Liver (tissue), 9 donors: Measurements from ENCODE around the gene RALGAPA2. TPM values are rescaled to one million over a fixed set of nuclear protein-coding genes. Genes with fewer than 3 reads are reported as not detected.
"Not testable (repeated sequence)": the region's sequence is repeated elsewhere in the genome, so short reads cannot be mapped to it uniquely, and the experiment has no call there.

Experiments used
- DNase-seq: peaks from one replicate; pipeline ENCODE4 v3.0.0-alpha.2; 2017; ENCODE audit warnings: low spot score
- H3K27ac ChIP-seq, 2 donors: one replicate each; pipeline ENCODE4 v1.7.0; 2013; ENCODE audit warnings: inconsistent platforms in 2 of 2, low read length in 2 of 2, control low read depth in 1 of 2, low read depth in 1 of 2, mild to moderate bottlenecking in 1 of 2
- H3K27me3 ChIP-seq, 4 donors: one replicate each; pipeline versions ENCODE4 v1.6.1 to v1.7.0; 2013; ENCODE audit warnings: low read length in 3 of 4, inconsistent platforms in 1 of 4, mild to moderate bottlenecking in 1 of 4, moderate library complexity in 1 of 4; ENCODE audit not compliant: control insufficient read depth in 4 of 4, insufficient read depth in 4 of 4
- H3K36me3 ChIP-seq, 4 donors: one replicate each; pipeline versions ENCODE4 v1.6.1 to v1.7.0; 2013; ENCODE audit warnings: low read length in 3 of 4, mild to moderate bottlenecking in 3 of 4, low read depth in 1 of 4, moderate library complexity in 1 of 4; ENCODE audit not compliant: control insufficient read depth in 4 of 4, insufficient read depth in 3 of 4
- H3K4me1 ChIP-seq, 4 donors: one replicate each; pipeline versions ENCODE4 v1.6.1 to v1.7.0; 2013; ENCODE audit warnings: low read length in 3 of 4, mild to moderate bottlenecking in 3 of 4, moderate library complexity in 1 of 4; ENCODE audit not compliant: control insufficient read depth in 4 of 4, insufficient read depth in 4 of 4
- H3K4me3 ChIP-seq, 3 donors: one replicate each; pipeline versions ENCODE4 v1.6.1 to v1.7.0; 2013; ENCODE audit warnings: low read length in 3 of 3, control low read depth in 1 of 3, low read depth in 1 of 3, mild to moderate bottlenecking in 1 of 3
- H3K9ac ChIP-seq, 2 donors: one replicate each; pipeline ENCODE4 v1.7.0; 2013; ENCODE audit warnings: low read length in 2 of 2, mild to moderate bottlenecking in 2 of 2, moderate library complexity in 2 of 2, control low read depth in 1 of 2, low read depth in 1 of 2
- H3K9me3 ChIP-seq, 4 donors: one replicate each; pipeline versions ENCODE4 v1.6.1 to v1.7.0; 2013; ENCODE audit warnings: low read length in 3 of 4; ENCODE audit not compliant: control insufficient read depth in 4 of 4
- ATF3 ChIP-seq: IDR thresholded peaks from 2 replicates; pipeline ENCODE4 v1.6.1; 2016; ENCODE audit warnings: antibody characterized with exemption
- CTCF ChIP-seq: fragments of 150-350 bp; IDR thresholded peaks from 2 replicates; pipeline ENCODE4 v1.5.1; 2017; ENCODE audit warnings: improper control_type of control experiment, low read depth, low read length; ENCODE audit not compliant: missing input control
- EGR1 ChIP-seq, 2 donors: IDR thresholded peaks; 2 replicates each; pipeline ENCODE4 v1.6.1; 2016 to 2018; ENCODE audit warnings: antibody characterized with exemption in 2 of 2, low read depth in 2 of 2
- FOXA1 ChIP-seq: IDR thresholded peaks from 2 replicates; pipeline ENCODE4 v1.6.1; 2016; ENCODE audit warnings: antibody characterized with exemption
- FOXA2 ChIP-seq: IDR thresholded peaks from 2 replicates; pipeline ENCODE4 v1.6.1; 2016; ENCODE audit warnings: antibody characterized with exemption
- GABPA ChIP-seq, 2 donors: IDR thresholded peaks in 1 of 2; conservative IDR thresholded peaks in 1 of 2; 2 replicates each; pipeline ENCODE4 v1.6.1; 2016; ENCODE audit warnings: antibody characterized with exemption in 2 of 2, mild to moderate bottlenecking in 1 of 2, moderate library complexity in 1 of 2
- HNF4A ChIP-seq, 2 donors: conservative IDR thresholded peaks; 2 replicates each; pipeline ENCODE4 v1.6.1; 2016; ENCODE audit warnings: antibody characterized with exemption in 2 of 2, mild to moderate bottlenecking in 2 of 2
- HNF4G ChIP-seq: IDR thresholded peaks from 2 replicates; pipeline ENCODE4 v1.6.1; 2016; ENCODE audit warnings: antibody characterized with exemption
- JUND ChIP-seq, 2 donors: IDR thresholded peaks; 2 replicates each; pipeline ENCODE4 v1.6.1; 2016; ENCODE audit warnings: antibody characterized with exemption in 2 of 2
- MAX ChIP-seq: IDR thresholded peaks from 2 replicates; pipeline ENCODE4 v1.6.1; 2016; ENCODE audit warnings: antibody characterized with exemption
- NR2F2 ChIP-seq: IDR thresholded peaks from 2 replicates; pipeline ENCODE4 v1.6.1; 2016; ENCODE audit warnings: antibody characterized with exemption
- RAD21 ChIP-seq, 2 donors: IDR thresholded peaks; 2 replicates each; pipeline ENCODE4 v1.6.1; 2016; ENCODE audit warnings: antibody characterized with exemption in 2 of 2, mild to moderate bottlenecking in 2 of 2
- REST ChIP-seq: IDR thresholded peaks from 2 replicates; pipeline ENCODE4 v1.6.1; 2016; ENCODE audit warnings: antibody characterized with exemption, mild to moderate bottlenecking
- RXRA ChIP-seq, 2 donors: IDR thresholded peaks; 2 replicates each; pipeline ENCODE4 v1.6.1; 2017 to 2018; ENCODE audit warnings: antibody characterized with exemption in 2 of 2, mild to moderate bottlenecking in 1 of 2
- SP1 ChIP-seq: IDR thresholded peaks from 2 replicates; pipeline ENCODE4 v1.6.1; 2018; ENCODE audit warnings: antibody characterized with exemption, mild to moderate bottlenecking
- TAF1 ChIP-seq: conservative IDR thresholded peaks from 2 replicates; pipeline ENCODE4 v1.6.1; 2016; ENCODE audit warnings: antibody characterized with exemption, mild to moderate bottlenecking
- YY1 ChIP-seq: IDR thresholded peaks from 2 replicates; pipeline ENCODE4 v1.6.1; 2016; ENCODE audit warnings: antibody characterized with exemption, mild to moderate bottlenecking
- ZBTB33 ChIP-seq: IDR thresholded peaks from 2 replicates; pipeline ENCODE4 v1.6.1; 2016; ENCODE audit warnings: antibody characterized with exemption
- WGBS: extraction: QIAGEN DNeasy Blood & Tissue Kit; methylation state at CpG from one replicate; pipeline ENCODE4 v1.1.7; 2013; 5-methylcytosine and 5-hydroxymethylcytosine counted together
- polyA plus RNA-seq, 2 donors: library from polyadenylated mRNA; stranded (reverse) in 1 of 2; unstranded in 1 of 2; fragments of 200-250 nt in 1 of 2; fragments of >200 nt in 1 of 2; fragmentation: Nextera tagmentation in 1 of 2; extraction: Ambion mirVana in 1 of 2; gene quantifications; one replicate each; pipeline versions ENCODE4 v1.2.1 to v1.2.3, GENCODE V29; 2013 to 2015
- total RNA-seq, 2 donors: library from RNA; depleted of rRNA; stranded (reverse); fragments of >200 nt; gene quantifications; one replicate each; pipeline ENCODE4 v1.2.3, GENCODE V29; 2014
- donor health status: healthy.
- donor health status: healthy.
- donor health status: healthy.
- donor health status: healthy.
- donor health status: healthy.

Gene RALGAPA2
- total and polyA plus RNA-seq, 4 donors, result 14.8 to 89.9 (median 25.1) TPM

- TF ChIP-seq FOXA2 (no peak), ZBTB33 (no peak), GABPA (IDR thresholded peaks at IDR 0.05 in 1 of 2, conservative IDR thresholded peaks at IDR 0.05 in 1 of 2) (no peak), TAF1 (no peak)
These were observed 165.1 kb downstream of the RALGAPA2 start (continued) for GRCh38 chr20:20547221-20547875.

- Histone ChIP-seq H3K4me1 (peaks cover 0 to 25% (median 18%) of the 10 kb centered on the region in 4 donors), H3K9ac (no peak overlapping the region), H3K36me3 (peaks cover 1 to 9% (median 9%) of the 10 kb centered on the region in 4 donors), H3K27me3 (no peaks in the 10 kb centered on the region), H3K27ac (no peak overlapping the region), H3K9me3 (no peaks in the 10 kb centered on the region), H3K4me3 (no peak overlapping the region)
- TF ChIP-seq ZBTB33, result no peak
- TF ChIP-seq CTCF, result no peak
- no peak for TF ChIP-seq RAD21 (IDR thresholded peaks at IDR 0.05)
- TF ChIP-seq GABPA (IDR thresholded peaks at IDR 0.05 in 1 of 2, conservative IDR thresholded peaks at IDR 0.05 in 1 of 2), result no peak
- no peak for TF ChIP-seq ATF3
- no peak for TF ChIP-seq MAX
- TF ChIP-seq HNF4G, result no peak
- no peak for TF ChIP-seq SP1
- TF ChIP-seq EGR1 (IDR thresholded peaks at IDR 0.05; ENCODE audit: low read depth in 2 of 2), result no peak
- TF ChIP-seq TAF1, result no peak
- TF ChIP-seq HNF4A (conservative IDR thresholded peaks at IDR 0.05), result no peak
- no peak for TF ChIP-seq REST
- TF ChIP-seq FOXA2, result no peak
- no peak for TF ChIP-seq NR2F2
- no peak for TF ChIP-seq FOXA1
- no peak for TF ChIP-seq RXRA (IDR thresholded peaks at IDR 0.05)
- no peak for TF ChIP-seq YY1
- no peak for TF ChIP-seq JUND (IDR thresholded peaks at IDR 0.05)
- 90% methylated on average over 6 of the region's 6 CpGs for WGBS
- no peak for DNase-seq
These were observed 166.0 kb downstream of the RALGAPA2 start for GRCh38 chr20:20546402-20546801.

- WGBS, result 98% methylated on average over 7 of the region's 7 CpGs
- H3K9ac ChIP-seq, H3K27ac ChIP-seq, H3K4me3 ChIP-seq, H3K27me3 ChIP-seq, H3K9me3 ChIP-seq, DNase-seq: not testable (repeated sequence)
- peaks cover 0 to 12% (median 6%) of the 10 kb centered on the region in 4 donors for H3K4me1 ChIP-seq
- H3K36me3 ChIP-seq, result peaks cover 4 to 20% (median 14%) of the 10 kb centered on the region in 4 donors
These were observed 169.1 kb downstream of the RALGAPA2 start for GRCh38 chr20:20543348-20543747.
